Body of pancreas (tissue), 4 donors: ENCODE results near the gene C16orf92.

Source experiments
- POLR2A ChIP-seq, 3 donors: fragments of 450-650 bp; IDR thresholded peaks; one replicate each; pipeline ENCODE4 v1.6.1; 2016; ENCODE audit warnings: antibody characterized with exemption in 3 of 3, mild to moderate bottlenecking in 2 of 3
- TF ChIP-seq, protein P1 (sequence below), 7 experiments: fragments of 450-650 bp in 4 of 7; fragments of 200-600 bp in 3 of 7; sonication (generic) in 3 of 7; IDR thresholded peaks; one replicate each; pipeline ENCODE4 v1.5.1; 2016 to 2019; ENCODE audit warnings: antibody characterized with exemption in 7 of 7

DNA sequence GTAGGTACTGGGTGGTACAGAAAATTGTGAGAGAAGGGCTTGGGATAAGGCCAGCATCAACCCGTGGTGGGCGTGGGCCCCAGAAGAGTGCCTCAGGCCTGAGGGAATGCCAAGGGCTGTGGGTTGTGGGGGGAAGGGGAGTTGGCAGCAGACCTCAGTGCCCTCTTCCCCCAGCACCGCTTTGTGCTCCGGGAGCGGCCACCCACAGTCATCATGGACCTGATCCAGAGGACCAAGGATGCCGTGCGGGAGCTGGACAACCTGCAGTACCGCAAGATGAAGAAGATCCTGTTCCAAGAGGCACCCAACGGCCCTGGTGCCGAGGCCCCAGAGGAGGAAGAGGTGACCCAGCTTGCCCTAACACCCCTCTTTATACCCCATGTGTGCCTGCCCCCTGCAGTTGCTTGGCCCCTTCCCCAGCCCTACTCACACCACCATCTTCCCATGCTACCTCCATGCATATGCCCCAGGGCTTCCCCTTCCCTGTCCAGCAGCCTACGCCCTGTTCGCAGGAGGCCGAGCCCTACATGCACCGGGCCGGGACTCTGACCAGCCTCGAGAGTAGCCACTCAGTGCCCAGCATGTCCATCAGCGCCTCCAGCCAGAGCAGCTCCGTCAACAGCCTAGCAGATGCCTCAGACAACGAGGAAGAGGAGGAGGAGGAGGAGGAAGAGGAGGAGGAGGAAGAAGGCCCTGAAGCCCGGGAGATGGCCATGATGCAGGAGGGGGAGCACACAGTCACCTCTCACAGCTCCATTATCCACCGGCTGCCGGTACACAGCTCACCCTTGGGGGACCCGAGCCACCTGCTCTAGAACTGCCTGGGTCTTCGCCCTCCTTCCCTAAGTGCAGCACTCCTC lies 40.2 kb upstream of the C16orf92 start:
- TF ChIP-seq POLR2A (IDR thresholded peaks at IDR 0.05), result no peak
- TF ChIP-seq, protein P1, sequence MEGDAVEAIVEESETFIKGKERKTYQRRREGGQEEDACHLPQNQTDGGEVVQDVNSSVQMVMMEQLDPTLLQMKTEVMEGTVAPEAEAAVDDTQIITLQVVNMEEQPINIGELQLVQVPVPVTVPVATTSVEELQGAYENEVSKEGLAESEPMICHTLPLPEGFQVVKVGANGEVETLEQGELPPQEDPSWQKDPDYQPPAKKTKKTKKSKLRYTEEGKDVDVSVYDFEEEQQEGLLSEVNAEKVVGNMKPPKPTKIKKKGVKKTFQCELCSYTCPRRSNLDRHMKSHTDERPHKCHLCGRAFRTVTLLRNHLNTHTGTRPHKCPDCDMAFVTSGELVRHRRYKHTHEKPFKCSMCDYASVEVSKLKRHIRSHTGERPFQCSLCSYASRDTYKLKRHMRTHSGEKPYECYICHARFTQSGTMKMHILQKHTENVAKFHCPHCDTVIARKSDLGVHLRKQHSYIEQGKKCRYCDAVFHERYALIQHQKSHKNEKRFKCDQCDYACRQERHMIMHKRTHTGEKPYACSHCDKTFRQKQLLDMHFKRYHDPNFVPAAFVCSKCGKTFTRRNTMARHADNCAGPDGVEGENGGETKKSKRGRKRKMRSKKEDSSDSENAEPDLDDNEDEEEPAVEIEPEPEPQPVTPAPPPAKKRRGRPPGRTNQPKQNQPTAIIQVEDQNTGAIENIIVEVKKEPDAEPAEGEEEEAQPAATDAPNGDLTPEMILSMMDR (IDR thresholded peaks at IDR 0.05), result no peak
